ENCODE results near the gene RENBP. TPM values are rescaled to one million over a fixed set of nuclear protein-coding genes. Genes with fewer than 3 reads are reported as not detected.
A peak's percentile ranks its signal among the peaks of the same experiment; 100 is the strongest.

The RENBP gene
- total RNA-seq, 1 experiment from 2014 or later: 5.7 TPM

GRCh38 chrX:153970357-153971123 is 26.1 kb upstream of the RENBP start:
- peak; percentile 86 for DNase-seq (ENCODE audit: low spot score)
- POLR2A ChIA-PET (ENCODE audit: low non-redundant PET): interaction anchor here (0.8 kb wide), 1 partner anchor 400 kb away, joined by 11 read pairs; no protein-coding TSS in a partner anchor
- Histone ChIP-seq H3K4me3 (ENCODE audit: low read depth, low read length, poor library complexity, severe bottlenecking) (peak overlapping the region; percentile 86), H3K36me3 (ENCODE audit: insufficient read depth, low read length, poor library complexity, severe bottlenecking) (no peaks in the 10 kb centered on the region), H3K27ac (ENCODE audit: low read depth, low read length, poor library complexity, severe bottlenecking) (peak overlapping the region; percentile 99), H3K9me3 (ENCODE audit: low read depth, low read length, poor library complexity, severe bottlenecking) (no peaks in the 10 kb centered on the region), H3K27me3 (replicated peaks; ENCODE audit: insufficient read depth, low read depth, low read length, poor library complexity) (no peaks in the 10 kb centered on the region), H3K4me1 (ENCODE audit: insufficient read depth, low read length, poor library complexity, severe bottlenecking) (peaks cover 26% of the 10 kb centered on the region)
- intact Hi-C loops (cut with micrococcal nuclease; ENCODE audit: unreplicated experiment): loop anchor here (1.0 to 10.0 kb wide), 2 partner anchors 42 to 424 kb away; partner anchors contain the start of gene RPL10
- TF ChIP-seq EZH2 (IDR thresholded peaks at IDR 0.05; ENCODE audit: borderline replicate concordance, low read depth, low read length, poor library complexity, severe bottlenecking) (no peak), CTCF (conservative IDR thresholded peaks at IDR 0.05; ENCODE audit: low read depth, low read length) (no peak)
- TSS peak; percentile 49 for BruUV-seq (replicated peaks)
- CTCF ChIA-PET: interaction anchor here (1.4 kb wide), 1 partner anchor 43 kb away, joined by 3 read pairs; no protein-coding TSS in a partner anchor

- H3K27me3 ChIP-seq (replicated peaks; ENCODE audit: insufficient read depth, low read depth, low read length, poor library complexity): no peaks in the 10 kb centered on the region
- TF ChIP-seq CTCF (conservative IDR thresholded peaks at IDR 0.05; ENCODE audit: low read depth, low read length): no peak
- TF ChIP-seq EZH2 (IDR thresholded peaks at IDR 0.05; ENCODE audit: borderline replicate concordance, low read depth, low read length, poor library complexity, severe bottlenecking): no peak
- peak overlapping the region; percentile 86 for H3K4me3 ChIP-seq (ENCODE audit: low read depth, low read length, poor library complexity, severe bottlenecking)
- BruUV-seq (replicated peaks): no TSS peak
- H3K27ac ChIP-seq (ENCODE audit: low read depth, low read length, poor library complexity, severe bottlenecking): peak overlapping the region; percentile 72
- H3K4me1 ChIP-seq (ENCODE audit: insufficient read depth, low read length, poor library complexity, severe bottlenecking): peaks cover 26% of the 10 kb centered on the region
- intact Hi-C loops (cut with micrococcal nuclease; ENCODE audit: unreplicated experiment): loop anchor here (10.0 kb wide), 1 partner anchor 425 kb away; the partner anchor contains the start of gene RPL10
- ChIA-PET CTCF (interaction anchor here (1.1 to 1.4 kb wide), 2 partner anchors 22 to 44 kb away, joined by 3 read pairs; no protein-coding TSS in a partner anchor), POLR2A (ENCODE audit: low non-redundant PET) (interaction anchor here (0.8 kb wide), 1 partner anchor 401 kb away, joined by 11 read pairs; no protein-coding TSS in a partner anchor)
- no peaks in the 10 kb centered on the region for H3K9me3 ChIP-seq (ENCODE audit: low read depth, low read length, poor library complexity, severe bottlenecking)
- DNase-seq (ENCODE audit: low spot score): no peak
- H3K36me3 ChIP-seq (ENCODE audit: insufficient read depth, low read length, poor library complexity, severe bottlenecking): no peaks in the 10 kb centered on the region
Measured at GRCh38 chrX:153969904-153970356, 25.5 kb upstream of the RENBP start.

GRCh38 chrX:153969125-153969903 is 24.9 kb upstream of the RENBP start:
- ChIA-PET POLR2A (ENCODE audit: low non-redundant PET) (no interaction called here), CTCF (interaction anchor here (1.1 kb wide), 1 partner anchor 21 kb away, joined by 3 read pairs; no protein-coding TSS in a partner anchor)
- Histone ChIP-seq H3K4me3 (ENCODE audit: low read depth, low read length, poor library complexity, severe bottlenecking) (peak overlapping the region; percentile 86), H3K27ac (ENCODE audit: low read depth, low read length, poor library complexity, severe bottlenecking) (peak overlapping the region; percentile 72), H3K4me1 (ENCODE audit: insufficient read depth, low read length, poor library complexity, severe bottlenecking) (peaks cover 26% of the 10 kb centered on the region), H3K9me3 (ENCODE audit: low read depth, low read length, poor library complexity, severe bottlenecking) (no peaks in the 10 kb centered on the region), H3K27me3 (replicated peaks; ENCODE audit: insufficient read depth, low read depth, low read length, poor library complexity) (no peaks in the 10 kb centered on the region), H3K36me3 (ENCODE audit: insufficient read depth, low read length, poor library complexity, severe bottlenecking) (peaks cover 4% of the 10 kb centered on the region)
- intact Hi-C loops (cut with micrococcal nuclease; ENCODE audit: unreplicated experiment): no loop called here
- no peak for TF ChIP-seq CTCF (conservative IDR thresholded peaks at IDR 0.05; ENCODE audit: low read depth, low read length)
- DNase-seq (ENCODE audit: low spot score): no peak
- BruUV-seq (replicated peaks): no TSS peak

Data from A673 (cell line).